ENCODE data around the gene CBARP. TPM values are rescaled to one million over a fixed set of nuclear protein-coding genes. Genes with fewer than 3 reads are reported as not detected.

The CBARP gene
- total RNA-seq, 1 donor: 0.27 TPM

DNA sequence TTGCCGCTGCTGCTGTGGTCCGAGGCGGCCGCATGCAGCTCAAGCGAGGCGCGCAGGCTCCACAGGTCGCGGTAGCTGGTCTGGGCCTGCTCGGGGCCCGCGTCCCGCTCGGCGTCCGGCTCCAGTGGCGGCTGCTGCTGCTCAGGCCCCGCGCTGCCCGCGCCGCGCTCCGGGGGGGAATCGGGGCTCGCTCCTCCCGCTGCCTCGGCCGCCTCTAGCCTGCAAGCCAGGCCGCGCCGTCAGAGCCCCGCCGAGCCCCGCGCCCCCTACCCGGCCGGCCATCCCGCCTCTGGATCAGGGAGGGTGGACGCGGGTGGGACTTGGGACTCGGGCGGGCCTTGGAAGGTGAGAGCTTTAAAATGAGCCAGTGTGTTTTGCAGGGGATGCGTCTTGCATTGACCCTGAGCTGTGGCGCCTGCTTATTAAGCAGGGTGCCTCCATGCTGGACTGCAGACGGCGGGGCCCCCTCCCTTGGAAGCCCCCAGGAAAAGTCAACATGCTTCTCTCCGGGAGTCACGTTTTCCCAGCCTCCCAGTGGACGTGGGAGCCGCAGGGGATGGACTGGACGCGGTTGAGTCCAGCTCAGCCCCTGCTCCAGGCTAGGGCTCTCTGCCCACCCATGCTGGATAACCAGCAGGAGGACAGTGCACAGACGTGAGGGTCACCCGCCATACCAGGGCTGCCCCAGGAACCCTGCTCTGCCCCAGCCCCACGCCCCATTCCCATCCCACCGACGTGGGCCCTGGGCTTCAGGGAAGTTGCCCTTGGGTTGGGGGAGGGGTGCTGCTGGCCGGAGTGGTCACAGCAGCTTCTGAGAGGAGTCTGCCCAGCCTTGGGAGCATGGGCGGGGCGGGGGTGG lies 7.7 kb downstream of the CBARP start:
- DNase-seq (ENCODE audit: low read depth in 2 of 3, low spot score in 2 of 3): no peak

DNA sequence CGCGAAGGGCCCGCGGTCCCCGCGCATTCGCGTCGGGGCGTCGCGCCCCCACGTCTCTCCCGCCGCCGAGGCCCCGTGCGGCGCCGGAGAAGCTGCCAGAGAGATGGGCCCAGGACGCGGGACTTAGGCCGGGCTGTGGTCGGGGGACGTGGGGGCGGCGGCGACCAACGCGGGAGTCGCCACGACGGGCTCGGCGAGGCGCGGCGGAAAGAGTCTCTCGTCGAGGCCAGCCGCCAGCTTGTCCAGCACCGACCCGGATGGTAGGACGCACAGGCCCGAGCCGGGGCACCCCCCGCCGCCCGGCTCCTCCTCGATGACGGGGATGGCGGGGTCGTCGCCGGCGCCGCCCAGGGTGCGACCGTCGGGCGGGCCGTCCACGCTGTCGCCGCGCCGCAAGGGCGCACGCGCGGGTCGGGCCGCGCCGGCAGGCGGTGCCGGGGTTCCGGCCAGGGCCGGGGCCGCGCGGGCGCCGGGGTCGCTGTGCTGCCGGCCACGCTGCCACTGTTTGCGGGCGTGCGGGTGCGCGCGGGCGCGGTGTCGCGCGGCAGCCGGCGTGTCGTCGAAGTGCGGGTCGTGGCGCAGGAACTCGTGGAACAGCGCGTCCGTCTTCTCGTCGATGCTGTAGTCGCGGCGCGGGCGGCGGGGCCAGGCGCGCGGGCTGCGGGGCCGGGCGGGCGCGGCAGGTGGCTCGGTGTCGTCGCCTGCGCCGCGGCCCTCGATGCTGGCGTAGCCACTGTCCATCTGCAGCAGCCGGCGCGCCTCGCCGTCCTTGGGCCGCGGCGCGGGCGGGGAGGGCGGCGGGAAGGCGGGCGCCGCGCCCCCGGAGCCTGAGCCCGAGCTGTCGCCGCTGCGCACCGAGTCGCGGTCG lies 8.5 kb downstream of the CBARP start:
- DNase-seq (ENCODE audit: low read depth in 2 of 3, low spot score in 2 of 3): no peak

DNA sequence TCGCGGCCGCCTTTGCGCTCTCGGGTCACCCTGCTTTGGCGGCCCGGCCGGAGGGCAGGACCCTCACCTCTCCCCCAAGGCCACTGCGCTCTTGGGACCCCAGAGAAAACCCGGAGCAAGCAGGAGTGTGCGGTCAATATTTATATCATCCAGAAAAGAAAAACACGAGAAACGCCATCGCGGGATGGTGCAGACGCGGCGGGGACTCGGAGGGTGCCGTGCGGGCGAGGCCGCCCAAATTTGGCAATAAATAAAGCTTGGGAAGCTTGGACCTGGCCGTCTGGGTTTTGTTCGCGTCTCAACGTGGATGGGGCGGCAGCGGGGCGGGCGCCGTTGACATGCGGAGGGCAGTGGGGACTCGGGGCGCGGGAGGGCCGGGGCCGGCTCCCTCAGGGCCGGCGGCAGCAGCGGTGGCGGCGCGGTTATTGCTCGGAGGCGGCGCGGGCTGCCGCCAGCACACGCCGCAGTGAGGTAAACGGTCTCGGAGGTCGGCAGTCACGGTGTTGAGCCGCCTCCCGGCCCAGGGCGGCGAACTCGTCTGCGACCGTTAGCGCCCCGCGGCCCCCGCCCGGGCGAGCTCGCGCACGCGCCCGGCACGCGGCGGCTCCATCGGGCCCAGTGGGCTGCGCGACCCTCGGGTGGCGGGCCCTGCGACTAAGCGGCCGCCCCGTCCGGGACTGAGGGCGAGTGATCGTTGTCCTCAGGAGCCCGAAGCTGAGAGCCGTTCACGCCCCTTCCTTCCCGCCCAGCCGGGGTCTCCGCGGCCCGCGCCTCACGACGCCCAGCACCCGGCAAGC lies 9.4 kb downstream of the CBARP start:
- DNase-seq (ENCODE audit: low read depth in 2 of 3, low spot score in 2 of 3): no peak

DNA sequence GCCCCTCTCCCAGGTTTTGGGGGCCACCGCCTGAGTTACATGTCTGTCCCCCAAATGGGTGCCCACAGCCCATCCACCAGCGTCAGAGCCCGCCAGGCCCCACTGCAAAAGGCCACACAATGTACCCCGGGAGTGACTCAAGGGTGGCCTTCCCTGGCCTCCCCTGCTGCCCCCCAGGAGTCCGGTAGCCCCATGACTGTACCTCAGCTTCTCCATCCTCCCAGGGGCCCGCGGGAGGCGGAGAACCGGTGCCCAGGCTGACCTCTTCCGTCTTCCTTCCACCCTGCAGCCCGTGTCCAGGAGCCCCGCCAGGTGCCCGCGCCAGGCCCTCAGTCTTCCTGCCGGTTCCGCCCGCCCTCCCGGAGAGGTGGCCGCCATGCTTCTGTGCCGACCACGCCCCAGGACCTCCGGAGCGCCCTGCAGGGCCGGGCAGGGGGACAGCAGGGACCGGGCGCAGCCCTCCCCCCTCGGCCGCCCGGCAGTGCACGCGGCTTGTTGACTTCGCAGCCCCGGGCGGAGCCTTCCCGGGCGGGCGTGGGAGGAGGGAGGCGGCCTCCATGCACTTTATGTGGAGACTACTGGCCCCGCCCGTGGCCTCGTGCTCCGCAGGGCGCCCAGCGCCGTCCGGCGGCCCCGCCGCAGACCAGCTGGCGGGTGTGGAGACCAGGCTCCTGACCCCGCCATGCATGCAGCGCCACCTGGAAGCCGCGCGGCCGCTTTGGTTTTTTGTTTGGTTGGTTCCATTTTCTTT lies 10.3 kb downstream of the CBARP start:
- DNase-seq (ENCODE audit: low read depth in 2 of 3, low spot score in 2 of 3): no peak

DNA sequence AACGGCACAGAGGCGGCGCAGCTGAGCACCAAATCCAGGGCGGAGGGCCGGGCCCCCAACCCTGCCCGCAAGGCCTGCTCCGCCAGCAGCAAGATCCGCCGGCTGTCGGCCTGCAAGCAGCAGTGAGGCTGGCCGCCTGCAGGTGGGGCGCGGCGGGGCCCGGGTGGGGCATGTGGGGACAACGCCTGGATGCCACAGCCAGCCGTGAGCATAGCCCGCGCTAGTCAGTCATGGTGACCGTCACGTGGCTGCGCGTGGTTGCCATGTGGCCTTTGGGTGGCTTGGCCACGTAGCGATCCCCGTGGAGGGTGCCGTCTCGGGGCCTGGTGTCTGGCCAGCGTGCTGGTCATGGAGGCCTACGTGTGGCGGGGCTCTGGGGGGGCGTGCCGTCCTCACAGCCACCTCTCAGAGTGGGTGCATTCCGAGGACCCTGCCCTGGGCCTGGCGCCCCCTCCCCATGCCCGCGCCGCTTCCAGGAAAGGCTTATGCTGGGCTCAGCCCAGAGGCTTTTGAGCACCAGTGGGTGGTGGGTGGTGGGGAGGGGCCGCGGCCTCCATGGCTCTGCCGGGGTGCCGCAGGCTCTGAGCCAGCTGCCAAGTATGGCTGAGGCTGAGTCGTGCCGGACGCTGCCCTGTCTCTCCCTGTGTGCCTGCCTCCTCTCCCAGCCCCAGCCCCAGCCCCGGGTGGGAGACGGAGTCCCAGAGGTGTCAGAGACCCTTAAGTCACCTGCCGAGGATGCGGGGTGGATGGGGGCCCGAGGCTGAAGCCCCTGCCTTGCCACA lies 11.1 kb downstream of the CBARP start:
- DNase-seq (ENCODE audit: low read depth in 2 of 3, low spot score in 2 of 3): no peak

DNA sequence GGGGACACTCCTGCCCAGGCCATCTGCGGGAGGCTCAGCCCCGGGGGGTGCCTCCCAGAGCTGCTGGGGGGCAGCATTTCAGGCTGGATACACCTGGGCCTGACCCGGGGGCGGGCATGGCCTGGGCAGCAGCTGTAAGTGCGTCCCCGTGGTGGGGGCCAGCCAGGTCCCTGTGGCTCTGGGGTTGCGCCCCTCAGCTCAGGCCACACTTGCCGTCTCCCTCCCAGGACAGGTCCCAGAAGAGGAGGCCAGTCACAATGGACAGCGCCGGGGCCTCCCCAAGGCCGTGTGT lies 11.6 kb downstream of the CBARP start:
- DNase-seq (ENCODE audit: low read depth in 2 of 3, low spot score in 2 of 3): no peak

DNA sequence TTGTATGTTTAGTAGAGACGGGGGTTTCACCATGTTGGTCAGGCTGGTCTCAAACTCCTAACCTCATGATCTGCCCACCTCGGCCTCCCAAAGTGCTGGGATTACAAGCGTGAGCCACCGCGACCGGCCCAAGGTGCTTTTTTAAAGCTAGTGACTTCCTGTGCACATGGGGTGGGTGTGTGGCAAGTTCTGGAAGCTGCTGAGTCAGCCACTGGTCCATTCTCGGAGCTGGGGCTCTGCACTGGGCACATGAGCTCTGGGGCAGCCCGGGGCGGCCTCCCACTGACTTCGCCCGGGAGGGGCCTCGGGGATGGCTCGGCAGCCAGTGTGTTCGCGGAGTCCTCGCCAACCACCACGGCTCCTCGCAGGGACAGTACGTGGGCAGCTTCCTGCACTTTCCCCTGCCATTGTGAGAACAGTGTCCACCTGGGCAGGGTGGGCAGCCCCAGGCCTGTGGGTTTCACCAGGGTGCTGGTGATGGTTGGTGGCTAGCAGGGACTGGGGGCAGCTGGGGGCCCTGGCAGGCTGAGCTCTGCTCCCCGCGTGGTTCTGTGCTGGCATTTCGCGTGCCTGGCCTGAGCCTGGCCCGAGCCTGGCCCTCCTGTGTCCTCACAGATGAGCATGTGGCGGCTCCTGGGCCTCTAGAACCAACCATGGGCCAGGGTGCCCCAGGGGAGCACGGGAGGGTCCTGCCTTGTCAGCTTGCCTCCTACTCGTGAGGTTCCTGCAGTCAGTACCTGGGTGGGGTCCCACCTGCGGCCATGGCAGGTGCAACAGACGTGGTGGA lies 12.2 kb downstream of the CBARP start:
- DNase-seq (ENCODE audit: low read depth in 2 of 3, low spot score in 2 of 3): no peak

DNA sequence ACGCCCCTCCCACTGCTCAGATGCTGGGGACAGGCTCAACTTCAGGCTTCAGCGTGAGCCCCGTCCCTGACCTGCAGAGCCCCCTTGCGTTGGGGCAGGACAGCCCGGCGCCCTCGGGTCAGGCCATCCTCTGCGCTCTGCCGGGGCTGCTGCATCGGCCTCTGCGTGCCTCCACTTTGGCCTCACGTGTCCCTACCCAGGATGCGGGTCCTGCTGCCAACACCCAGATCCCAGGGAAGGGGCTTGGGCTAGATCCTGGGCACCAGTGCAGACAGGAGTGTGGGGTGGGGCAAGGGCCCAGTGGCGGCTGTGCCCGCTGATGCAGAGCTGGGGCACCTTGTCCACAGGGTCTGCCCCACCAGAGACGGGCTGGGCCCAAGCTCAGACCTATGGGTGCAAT lies 13.0 kb downstream of the CBARP start:
- no peak for DNase-seq (ENCODE audit: low read depth in 2 of 3, low spot score in 2 of 3)

DNA sequence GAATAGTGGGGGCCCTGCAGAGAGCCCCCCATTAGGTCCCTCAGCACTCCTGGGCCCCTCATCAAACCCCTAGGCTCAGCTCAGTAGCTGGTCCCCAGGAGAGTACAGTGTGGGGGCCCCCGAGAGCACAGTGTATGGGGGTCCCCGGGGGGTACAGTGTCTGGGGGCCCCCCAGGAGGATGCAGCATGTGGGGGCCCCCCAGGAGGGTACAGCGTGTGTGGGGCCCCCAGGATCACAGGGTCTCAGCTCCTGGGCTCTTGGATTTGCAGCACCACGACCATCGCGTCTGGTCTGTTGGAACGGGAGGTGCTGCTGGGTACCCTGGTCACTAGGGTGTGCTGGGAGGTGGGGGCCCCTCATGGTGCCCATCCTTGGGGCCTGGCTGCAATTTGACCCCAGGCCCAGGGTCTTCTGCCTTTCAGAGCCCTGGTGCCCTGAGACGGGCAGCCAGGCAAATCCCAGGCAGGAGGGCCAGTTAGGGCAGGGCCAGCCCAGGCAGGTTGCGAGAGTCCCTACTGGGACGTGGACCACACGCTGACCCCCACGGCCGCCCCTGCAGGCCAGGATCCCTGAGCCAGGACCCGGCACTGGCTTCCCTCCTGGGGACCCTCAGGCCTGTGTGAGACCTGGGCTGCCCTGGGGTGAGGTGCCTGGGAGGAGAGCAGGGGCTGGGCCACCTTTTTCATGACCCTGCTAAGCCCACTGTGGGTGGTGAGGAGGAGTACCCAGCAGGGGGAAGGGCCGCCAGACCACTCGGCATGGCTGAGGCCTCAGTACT lies 13.6 kb downstream of the CBARP start:
- no peak for DNase-seq (ENCODE audit: low read depth in 2 of 3, low spot score in 2 of 3)

DNA sequence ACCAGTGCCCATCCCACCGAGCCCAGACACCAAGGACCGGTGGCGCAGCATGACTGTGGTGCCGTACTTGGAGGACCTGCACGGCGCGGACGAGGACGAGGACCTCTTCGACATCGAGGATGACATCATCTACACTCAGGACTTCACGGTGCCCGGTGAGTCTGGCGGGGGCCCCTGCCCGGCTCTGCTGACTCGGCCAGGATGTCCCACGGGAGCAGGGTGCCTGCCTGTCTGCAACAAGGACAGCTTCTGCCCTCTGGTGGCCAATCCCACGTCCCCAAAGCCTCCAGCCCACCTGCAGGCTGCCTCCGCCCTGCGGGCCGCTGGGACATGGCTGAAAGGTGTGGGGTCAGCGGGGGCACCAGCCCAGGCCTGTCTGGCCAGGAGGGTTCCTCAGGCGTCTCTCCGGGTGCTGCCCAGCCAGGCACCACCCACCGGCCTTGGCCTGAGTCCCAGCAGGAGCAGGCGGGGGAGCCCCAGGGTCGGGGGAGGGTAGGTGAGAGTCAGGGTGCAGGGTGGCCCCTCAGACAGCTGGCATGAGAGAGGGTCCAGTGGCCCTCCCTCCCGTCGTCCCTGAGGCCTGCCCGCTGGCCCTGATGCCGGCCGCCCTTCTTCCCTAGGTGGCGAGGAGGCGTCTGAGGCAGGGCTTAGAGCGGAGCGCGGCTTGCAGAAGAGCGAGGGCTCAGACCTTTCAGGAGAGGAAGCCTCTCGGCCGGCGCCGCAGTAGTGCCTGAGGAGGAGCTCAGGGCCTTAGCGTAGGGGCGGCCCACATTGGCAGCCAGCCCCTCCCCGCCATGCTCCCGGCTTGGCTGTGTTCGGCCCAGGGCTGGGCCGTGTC lies 14.6 kb downstream of the CBARP start:
- DNase-seq (ENCODE audit: low read depth in 2 of 3, low spot score in 2 of 3): peak in 2 of 3 donors; percentile 43 to 45

DNA sequence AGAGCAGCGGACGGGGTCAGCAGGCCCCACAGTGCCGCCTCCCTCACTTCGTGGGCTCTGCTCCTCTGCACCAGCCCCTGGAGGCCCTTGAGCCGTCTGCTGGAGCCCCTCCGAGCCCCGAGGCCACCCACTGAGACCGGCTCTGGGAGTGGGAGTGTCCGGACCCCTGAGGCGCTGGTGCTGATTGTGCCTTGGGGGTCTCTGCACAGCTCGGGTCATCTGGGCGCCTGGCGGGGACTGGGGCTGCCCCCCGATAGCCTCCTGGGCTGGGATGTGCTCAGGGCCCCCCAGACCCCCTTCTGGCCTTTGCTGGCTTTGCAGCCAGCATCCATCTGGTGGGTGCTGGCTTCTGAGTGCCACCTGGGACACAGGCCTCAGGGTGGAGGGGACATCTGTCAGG lies 15.4 kb downstream of the CBARP start:
- no peak for DNase-seq (ENCODE audit: low read depth in 2 of 3, low spot score in 2 of 3)

DNA sequence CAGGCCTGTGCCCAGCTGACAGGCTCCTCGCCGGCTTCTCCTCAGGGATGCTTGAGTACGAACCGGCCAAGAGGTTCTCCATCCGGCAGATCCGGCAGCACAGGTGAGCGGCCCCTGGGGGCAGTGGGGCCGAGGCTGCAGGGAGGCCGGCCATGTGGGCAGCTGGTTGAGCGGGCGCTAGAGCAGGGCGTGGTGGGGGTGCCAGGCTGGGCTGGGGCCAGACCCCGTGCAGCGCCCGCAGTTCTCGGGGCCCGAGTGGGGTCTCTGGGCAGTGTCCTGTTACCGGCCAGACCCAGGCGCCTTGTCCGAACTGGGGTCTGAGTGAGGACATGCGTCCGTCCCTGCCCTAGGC lies 15.9 kb downstream of the CBARP start:
- no peak for DNase-seq (ENCODE audit: low read depth in 2 of 3, low spot score in 2 of 3)

DNA sequence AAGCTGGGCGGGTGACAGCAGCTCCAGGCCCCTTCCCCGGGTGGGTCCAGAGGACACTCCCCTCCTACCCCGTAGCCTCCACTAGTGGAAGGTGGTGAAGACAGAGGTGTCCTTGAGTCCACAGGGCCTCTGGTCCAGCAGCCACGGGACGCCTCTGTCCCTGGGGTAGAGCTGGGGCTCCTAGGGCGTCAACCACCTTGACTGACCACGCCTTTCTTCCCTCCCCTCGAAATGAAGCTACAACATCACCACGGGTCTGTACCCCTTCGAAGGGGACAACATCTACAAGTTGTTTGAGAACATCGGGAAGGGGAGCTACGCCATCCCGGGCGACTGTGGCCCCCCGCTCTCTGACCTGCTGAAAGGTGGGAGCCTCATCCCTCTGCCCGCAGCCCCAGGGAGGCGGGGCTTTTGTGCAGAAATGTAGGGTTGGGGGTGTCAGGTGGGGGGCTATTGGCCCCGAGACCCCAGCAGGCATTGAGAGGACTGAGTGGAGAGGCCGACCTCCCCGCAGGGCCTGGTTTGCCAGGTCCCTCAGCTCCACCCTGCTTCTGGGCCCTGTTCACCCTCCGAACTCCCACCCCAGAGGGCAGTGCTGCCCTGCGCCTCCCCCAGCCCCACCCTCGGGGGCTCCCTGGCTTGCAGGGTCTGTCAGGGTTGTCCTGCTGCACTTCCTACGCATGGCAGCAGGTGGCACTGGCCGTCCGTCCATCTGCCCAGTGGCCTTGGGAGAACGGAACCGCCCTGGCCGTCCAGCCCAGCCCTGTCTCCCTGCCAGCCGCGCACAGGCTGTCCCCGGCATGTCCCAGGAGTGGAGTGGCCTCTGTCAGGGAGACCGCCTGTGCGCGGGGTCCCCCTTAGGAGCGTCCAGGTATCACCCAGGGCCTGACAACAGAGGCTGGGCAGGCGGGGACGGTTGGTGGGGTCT lies 16.6 kb downstream of the CBARP start:
- no peak for DNase-seq (ENCODE audit: low read depth in 2 of 3, low spot score in 2 of 3)

DNA sequence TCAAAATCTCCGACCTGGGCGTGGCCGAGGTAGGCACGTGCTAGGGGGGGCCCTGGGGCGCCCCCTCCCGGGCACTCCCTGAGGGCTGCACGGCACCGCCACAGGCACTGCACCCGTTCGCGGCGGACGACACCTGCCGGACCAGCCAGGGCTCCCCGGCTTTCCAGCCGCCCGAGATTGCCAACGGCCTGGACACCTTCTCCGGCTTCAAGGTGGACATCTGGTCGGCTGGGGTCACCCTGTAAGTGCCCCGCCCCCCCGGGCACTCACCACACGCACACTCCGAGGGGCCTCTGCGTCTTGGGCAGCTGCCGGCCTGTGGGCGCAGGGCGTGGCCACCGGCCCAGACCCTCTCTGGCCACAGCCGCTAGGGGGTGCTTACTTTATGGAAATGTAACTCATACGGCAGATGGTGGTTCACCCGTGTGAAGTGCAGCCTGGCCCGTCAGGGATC lies 17.3 kb downstream of the CBARP start:
- DNase-seq (ENCODE audit: low read depth in 2 of 3, low spot score in 2 of 3): no peak

DNA sequence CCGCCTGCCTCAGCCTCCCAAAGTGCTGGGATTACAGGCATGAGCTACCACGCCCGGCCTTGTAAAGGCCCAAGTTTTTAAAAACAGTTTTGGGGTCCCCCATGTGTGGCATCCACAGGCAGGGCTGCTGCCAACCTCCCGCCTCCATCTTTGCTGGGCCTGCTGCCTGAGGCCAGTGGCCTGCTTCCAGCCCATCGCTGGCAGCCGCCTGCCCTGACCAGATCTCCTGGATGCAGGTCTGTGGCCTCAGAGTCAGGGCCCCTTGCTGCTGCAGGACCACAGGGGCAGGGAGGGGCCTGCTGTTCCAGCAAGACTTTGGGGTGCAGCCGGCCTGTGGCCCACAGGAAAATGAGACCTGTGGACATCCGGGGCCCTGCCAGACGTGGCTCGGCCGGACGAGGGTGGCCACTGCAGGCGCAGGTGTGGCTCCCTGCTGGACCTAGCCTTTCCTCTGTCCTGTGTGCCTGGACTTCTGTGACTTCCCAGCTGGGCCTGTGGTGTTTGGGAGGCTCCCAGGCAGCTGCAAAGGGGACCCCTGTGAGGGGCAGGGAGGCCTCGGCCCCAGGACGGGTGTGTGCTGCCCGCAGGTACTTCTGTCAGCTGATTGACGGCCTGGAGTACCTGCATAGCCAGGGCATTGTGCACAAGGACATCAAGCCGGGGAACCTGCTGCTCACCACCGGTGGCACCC lies 17.9 kb downstream of the CBARP start:
- no peak for DNase-seq (ENCODE audit: low read depth in 2 of 3, low spot score in 2 of 3)
